ENCODE measurements around the gene SRBD1.

SRBD1 gene

GRCh38 chr2:45394216-45394615, 216.9 kb downstream of the SRBD1 start:
- no peak overlapping the region for H3K4me3 ChIP-seq (ENCODE audit: low read depth, low read length)
- in situ Hi-C loops (cut with HindIII; ENCODE audit: low sequenced_read_pairs), result no loop called here
- DNase-seq (ENCODE audit: low read depth), result no peak
- TF ChIP-seq, protein P1, sequence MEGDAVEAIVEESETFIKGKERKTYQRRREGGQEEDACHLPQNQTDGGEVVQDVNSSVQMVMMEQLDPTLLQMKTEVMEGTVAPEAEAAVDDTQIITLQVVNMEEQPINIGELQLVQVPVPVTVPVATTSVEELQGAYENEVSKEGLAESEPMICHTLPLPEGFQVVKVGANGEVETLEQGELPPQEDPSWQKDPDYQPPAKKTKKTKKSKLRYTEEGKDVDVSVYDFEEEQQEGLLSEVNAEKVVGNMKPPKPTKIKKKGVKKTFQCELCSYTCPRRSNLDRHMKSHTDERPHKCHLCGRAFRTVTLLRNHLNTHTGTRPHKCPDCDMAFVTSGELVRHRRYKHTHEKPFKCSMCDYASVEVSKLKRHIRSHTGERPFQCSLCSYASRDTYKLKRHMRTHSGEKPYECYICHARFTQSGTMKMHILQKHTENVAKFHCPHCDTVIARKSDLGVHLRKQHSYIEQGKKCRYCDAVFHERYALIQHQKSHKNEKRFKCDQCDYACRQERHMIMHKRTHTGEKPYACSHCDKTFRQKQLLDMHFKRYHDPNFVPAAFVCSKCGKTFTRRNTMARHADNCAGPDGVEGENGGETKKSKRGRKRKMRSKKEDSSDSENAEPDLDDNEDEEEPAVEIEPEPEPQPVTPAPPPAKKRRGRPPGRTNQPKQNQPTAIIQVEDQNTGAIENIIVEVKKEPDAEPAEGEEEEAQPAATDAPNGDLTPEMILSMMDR (IDR thresholded peaks at IDR 0.05; ENCODE audit: low read depth, low read length, missing control alignments), result no peak

DNA sequence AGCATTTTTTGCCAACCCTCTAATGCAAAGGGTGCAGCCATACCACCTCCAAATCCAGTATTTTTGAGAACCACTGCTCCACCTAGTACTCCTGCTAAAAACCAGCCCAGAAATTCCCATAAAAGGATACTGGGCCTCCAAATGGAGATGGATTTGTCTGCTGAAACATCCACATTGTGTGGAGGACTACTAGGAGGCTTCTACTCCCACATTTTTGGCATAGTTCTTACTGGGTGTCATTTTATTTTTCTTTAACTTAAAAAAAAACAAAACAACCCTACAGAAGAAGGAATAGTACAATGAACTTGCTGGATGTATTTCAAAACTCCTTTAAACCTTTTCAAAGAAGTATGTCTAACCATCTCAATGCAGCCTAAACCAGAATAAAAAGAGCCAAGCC, 219.2 kb downstream of the SRBD1 start:
- TF ChIP-seq, protein P1 (IDR thresholded peaks at IDR 0.05; ENCODE audit: low read depth, low read length, missing control alignments), result no peak
- in situ Hi-C loops (cut with HindIII; ENCODE audit: low sequenced_read_pairs), result no loop called here
- no peak for DNase-seq (ENCODE audit: low read depth)
- no peak overlapping the region for H3K4me3 ChIP-seq (ENCODE audit: low read depth, low read length)

DNA sequence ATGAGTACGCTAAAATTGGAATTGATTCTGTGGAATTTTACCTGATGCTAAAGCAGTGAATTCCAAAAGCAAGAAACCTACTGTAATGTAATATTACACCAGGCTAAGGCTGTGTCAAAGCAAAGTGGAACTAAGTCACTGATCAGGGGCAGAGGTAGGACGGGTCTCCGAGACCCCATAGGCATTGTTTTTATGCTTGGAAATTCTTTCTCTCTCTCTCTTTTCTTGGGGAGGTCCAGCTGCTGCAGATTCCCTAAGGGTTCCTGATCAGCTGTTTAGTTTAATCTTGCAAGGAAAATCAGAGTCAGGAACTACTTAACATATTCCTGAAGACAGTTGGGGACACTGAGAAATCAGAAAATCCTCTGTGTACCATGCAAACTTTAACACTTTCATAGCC, 220.2 kb downstream of the SRBD1 start:
- DNase-seq (ENCODE audit: low read depth), result no peak
- H3K4me3 ChIP-seq (ENCODE audit: low read depth, low read length), result no peak overlapping the region
- in situ Hi-C loops (cut with HindIII; ENCODE audit: low sequenced_read_pairs), result no loop called here
- TF ChIP-seq, protein P1 (IDR thresholded peaks at IDR 0.05; ENCODE audit: low read depth, low read length, missing control alignments), result no peak

DNA sequence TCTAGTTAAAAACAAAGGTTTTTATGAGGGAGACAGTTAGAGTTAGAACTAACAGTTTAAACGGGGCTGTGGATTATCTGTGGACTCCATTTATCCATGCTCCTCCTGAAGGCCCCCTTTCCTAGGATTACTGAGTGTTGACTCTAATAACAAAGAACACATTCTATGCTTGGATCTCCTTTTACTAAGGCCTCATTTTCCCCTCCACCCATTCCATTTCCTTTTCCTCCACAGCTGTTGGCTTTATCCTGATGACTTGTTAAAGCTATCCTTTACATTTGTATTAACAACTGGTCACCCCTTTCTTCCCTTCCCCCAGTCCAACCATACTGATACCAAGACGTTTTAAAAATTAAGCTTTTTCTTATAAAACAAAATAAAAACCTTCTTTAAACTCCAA, 220.6 kb downstream of the SRBD1 start:
- H3K4me3 ChIP-seq (ENCODE audit: low read depth, low read length), result no peak overlapping the region
- TF ChIP-seq, protein P1 (IDR thresholded peaks at IDR 0.05; ENCODE audit: low read depth, low read length, missing control alignments), result no peak
- no peak for DNase-seq (ENCODE audit: low read depth)
- in situ Hi-C loops (cut with HindIII; ENCODE audit: low sequenced_read_pairs), result no loop called here

GRCh38 chr2:45388541-45389100, 222.4 kb downstream of the SRBD1 start:
- DNase-seq (ENCODE audit: low read depth), result no peak
- H3K4me3 ChIP-seq (ENCODE audit: low read depth, low read length), result no peak overlapping the region
- in situ Hi-C loops (cut with HindIII; ENCODE audit: low sequenced_read_pairs), result no loop called here
- TF ChIP-seq, protein P1 (IDR thresholded peaks at IDR 0.05; ENCODE audit: low read depth, low read length, missing control alignments), result no peak

DNA sequence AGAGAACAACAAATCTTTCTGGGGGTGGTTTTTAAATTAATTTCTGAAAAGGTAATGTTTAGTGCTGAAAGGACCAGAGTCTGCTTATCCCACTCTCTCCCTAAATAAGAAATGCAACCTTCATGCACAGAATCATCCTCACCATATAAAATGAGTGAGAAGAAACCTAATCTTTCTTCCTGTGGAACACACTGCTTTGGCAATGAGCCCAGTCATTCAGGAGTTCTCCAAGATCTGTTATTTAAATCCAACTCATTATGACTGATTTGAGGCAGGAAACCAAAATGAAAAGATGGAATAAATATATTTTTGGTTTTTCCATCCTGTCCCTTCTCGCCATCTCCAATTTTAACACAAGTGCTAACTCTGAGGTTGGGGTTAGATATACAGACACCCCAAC, 228.3 kb downstream of the SRBD1 start:
- TF ChIP-seq, protein P1 (IDR thresholded peaks at IDR 0.05; ENCODE audit: low read depth, low read length, missing control alignments), result no peak
- in situ Hi-C loops (cut with HindIII; ENCODE audit: low sequenced_read_pairs), result no loop called here
- peak; percentile 60 for DNase-seq (ENCODE audit: low read depth)
- H3K4me3 ChIP-seq (ENCODE audit: low read depth, low read length), result no peak overlapping the region

Data from astrocyte of the cerebellum (primary cell).